HG03025 (cell line): Measurements from ENCODE around the gene TMEM9B.
"Not testable (repeated sequence)": the region's sequence is repeated elsewhere in the genome, so short reads cannot be mapped to it uniquely, and the experiment has no call there.

Source experiments
- ATAC-seq: cut with Tn5 transposase; IDR thresholded peaks from one replicate; pipeline ENCODE4 v1.9.1; 2021; ENCODE audit warnings: mild to moderate bottlenecking, moderate library complexity; ENCODE audit not compliant: unreplicated experiment, low FRiP score

Gene TMEM9B

DNA sequence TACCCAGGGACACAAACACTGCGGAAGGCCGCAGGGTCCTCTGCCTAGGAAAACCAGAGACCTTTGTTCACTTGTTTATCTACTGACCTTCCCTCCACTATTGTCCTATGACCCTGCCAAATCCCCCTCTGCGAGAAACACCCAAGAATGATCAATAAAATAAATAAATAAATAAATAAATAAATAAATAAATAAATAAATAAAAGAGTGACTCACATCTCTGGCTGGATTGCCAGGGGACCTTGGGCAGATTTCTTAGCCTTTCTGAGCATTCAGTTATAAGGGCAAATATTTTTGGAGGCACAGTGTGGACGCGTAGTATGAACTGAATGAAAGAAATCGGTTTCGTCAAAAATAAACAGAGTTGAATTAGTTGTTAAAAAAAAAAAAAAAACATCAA lies 15.1 kb upstream of the TMEM9B start:
- not testable (repeated sequence) for ATAC-seq

DNA sequence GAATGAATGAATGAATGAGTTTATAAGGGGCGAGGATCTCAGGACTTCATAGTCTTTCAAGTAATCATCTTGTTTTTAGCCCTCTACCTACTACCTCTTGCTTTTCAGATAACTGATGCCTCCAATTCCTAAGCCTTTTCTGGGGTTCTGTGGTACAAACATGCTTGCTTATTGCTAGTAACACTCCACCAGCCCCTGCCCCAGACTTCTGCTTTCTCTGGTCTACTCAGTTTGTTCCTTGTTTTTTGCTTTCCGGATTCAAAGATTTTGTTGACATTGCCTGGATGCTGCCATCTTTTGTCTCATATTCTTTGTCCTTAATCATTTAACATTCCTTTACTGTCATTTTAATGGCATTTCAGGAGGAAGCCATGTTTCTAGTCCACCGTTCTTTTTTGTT lies 8.9 kb upstream of the TMEM9B start:
- no peak for ATAC-seq

DNA sequence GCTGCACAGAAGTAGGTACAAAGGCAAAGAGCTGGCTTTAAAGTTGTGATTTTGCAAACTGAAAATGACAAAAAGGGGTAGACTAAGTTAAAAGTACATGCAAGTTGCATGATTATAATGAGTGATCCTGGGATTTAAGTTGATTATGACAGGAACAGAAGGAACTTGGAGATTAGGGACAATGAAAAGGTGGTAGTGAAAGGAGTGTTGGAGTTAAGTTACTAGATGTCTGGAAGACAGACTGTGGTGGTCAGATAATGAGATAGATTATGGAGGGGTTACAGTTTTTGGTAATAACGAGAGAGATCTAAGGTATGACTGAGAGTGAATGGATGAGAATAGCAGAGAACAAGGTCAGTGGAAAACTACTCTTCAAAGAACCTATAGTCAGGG lies 7.7 kb upstream of the TMEM9B start:
- ATAC-seq = no peak

DNA sequence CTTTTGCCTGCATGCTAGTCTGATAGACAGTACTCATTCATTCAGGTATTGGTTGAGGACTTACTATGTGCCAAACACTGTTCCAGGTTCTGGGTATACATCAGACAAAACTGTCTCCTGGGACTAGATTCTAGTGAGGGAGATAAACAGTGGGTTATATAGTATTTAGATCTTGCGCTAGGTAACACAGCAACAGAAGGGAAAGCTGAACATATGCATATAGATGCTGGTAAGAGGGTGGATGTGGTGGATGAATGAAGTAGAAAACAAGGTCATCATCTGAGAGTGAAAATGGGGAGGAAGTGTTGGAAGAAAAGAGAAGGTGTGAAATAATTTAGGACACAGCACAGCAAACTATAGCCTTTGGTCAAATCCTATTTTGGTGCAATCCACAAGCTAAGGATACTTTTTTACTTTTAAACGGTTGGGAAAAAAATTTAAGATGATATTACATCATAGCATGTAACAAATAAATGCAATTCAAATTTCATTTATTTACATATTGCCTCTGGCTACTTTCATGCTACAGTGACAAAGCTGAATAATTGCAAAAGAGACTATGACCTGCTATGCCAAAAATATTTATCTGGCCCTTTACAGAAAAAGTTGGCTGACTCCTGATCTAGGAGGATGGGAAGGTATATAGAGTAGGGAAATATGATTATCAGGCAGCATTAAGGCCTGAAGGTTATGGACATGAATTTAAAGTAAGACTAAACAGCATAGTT lies 7.1 kb upstream of the TMEM9B start:
- ATAC-seq = no peak

DNA sequence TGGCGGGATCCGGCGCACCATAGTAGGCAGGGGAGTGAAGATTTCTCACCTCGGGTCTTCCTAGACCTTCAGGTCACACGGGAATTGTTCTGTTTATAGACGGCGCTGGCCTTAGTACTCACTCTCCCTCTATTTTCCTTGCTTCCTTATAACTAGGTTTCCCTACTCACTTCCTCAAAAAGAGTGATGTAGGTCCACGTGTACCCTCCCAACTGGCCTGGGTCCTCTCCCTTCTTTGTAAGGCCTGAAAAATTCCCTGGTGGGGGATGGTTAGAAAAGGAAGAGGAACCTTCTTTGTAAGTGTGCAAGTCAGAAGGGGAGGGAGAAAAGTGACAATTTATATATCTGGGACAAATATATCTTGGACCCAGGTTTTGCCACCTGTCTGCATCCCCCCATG lies 2.9 kb upstream of the TMEM9B start:
- no peak for ATAC-seq

DNA sequence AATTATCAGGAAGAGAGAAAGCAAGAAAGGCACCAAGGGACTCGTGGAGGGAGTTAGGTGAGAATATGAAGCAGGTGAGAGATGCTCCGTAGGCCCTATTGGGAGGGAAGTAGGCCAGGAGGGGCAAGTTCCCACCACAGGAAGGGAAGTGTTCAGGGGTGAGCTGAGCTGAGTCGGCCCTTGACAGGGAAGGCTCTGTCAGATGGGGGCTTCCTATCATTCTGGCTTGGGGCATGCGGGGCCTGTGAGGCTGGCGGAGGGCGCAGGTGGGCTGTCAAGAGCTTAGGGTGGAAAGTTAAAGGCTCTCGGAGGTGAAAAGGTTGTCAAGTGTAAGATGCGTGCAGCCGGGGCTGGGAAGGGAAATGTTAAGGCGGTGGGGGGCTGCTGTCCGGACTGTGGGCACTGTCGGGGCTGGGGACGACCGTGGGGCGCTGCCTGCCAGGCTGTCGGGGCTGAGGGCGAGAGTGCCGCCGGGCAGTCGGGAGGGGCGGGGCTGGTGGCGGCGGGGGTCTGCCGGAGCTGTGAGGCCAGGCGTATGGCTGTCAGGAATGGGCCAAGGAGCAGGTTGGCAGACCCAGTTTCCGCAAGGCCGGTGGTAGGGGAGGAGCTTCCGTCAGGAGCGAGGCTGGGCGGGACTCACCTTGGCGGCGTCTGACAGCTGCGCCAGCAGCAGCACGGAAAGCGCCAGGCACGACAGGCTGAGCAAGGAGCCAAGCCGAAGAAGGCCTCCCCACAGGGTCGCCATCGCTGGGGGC lies 496 bp downstream of the TMEM9B start:
- peak; percentile 71 for ATAC-seq

DNA sequence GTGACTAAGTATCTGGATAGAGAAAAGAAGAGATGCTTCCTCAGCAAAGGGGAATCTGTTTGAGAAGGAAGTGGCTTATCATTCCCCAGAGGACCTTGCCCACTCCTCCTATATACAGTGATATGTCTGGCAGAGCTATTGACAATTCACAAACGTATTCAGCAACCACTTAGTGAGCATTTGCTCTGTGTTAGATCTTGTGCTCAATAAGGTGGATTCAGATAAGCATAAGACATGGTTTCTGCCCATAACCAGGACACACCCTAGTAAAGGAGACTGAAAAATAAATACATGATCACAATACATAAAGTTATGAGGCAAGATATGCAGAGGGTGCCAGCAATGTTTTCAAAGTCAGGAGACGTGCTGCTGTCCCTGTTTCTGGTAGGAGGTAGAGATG lies 1.4 kb downstream of the TMEM9B start:
- no peak for ATAC-seq

DNA sequence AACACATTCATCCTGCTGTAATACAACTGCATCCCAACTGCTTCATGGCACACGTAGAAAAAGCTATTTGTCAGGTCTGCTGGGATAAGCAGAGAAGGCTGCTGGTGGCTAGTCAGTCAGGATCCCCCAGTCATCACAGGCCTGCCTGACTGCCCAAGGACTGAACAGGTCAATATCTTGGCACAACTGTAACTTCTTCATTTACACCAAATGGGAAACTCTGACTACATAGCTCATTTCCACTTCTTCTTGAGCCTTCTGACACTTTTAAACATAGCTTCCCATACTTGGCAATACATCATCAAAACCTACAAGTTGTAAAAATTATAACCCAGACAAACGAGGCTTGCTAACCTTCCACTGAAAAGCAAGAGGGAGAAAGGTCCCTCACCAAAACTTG lies 2.8 kb downstream of the TMEM9B start:
- no peak for ATAC-seq

DNA sequence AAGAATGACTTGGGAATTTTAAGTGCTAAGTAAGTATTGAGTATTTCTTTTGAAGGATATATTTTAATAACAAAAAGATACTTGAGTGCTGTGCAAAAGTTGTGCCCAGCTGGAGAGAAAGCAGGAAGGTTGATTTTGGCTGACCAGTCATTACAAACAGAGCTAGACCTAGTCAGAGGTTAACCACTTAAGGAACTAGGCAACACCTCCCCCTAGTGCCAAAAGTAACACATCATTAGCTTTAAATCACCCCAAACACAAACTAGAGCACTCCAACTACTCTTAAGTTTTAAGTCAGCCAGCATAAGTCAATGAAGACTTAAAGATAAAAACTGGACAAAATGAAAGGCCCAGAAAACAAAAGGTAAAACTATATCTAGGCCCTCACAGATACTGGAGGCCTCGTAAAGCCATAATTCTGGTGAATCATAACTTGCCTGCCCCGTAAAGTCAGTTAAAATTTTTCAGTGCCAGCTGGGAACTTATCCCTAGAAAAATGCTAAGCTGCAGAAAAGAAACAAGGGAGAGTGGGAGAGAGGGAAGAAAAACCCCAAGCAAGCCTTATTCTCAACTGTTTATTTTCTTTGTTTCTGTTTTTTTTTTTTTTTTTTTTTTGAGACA lies 4.6 kb downstream of the TMEM9B start:
- ATAC-seq = no peak

DNA sequence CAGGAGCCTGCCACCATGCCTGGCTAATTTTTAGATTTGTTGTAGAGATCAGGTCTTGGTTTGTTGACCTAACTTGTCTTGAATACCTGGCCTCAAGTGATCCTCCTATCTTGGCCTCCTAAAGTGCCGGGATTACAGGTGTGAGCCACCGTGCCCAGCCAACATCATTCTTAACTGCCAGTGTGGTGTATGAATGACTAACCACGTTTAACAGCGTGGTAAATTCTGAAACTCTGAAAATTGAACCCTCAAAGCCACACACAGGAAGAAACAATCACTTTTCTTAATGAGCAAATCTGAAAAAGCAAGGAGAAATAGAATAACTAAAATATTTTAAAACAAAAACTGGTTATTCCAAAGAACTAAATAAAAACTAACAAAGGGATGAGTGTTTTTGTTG lies 7.4 kb downstream of the TMEM9B start:
- no peak for ATAC-seq

DNA sequence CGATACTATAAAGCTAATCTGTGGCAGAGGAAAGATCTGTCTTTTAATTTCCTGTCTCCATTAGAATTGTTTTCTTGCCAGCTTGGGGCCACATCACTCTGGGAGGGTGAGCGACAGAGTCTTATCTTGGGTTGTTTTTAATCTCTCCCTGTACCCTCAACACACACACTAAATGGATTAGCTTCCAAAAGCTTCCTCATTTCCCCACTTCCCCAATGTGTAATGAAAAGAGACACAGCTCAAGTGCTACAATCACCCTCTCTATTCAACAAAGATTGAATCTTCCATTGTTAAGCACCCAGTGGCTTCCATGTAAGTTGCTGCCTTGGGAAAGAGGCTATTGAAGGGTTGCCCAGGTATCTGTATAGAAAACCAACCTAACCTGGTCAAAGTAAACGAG lies 15.4 kb downstream of the TMEM9B start:
- no peak for ATAC-seq

DNA sequence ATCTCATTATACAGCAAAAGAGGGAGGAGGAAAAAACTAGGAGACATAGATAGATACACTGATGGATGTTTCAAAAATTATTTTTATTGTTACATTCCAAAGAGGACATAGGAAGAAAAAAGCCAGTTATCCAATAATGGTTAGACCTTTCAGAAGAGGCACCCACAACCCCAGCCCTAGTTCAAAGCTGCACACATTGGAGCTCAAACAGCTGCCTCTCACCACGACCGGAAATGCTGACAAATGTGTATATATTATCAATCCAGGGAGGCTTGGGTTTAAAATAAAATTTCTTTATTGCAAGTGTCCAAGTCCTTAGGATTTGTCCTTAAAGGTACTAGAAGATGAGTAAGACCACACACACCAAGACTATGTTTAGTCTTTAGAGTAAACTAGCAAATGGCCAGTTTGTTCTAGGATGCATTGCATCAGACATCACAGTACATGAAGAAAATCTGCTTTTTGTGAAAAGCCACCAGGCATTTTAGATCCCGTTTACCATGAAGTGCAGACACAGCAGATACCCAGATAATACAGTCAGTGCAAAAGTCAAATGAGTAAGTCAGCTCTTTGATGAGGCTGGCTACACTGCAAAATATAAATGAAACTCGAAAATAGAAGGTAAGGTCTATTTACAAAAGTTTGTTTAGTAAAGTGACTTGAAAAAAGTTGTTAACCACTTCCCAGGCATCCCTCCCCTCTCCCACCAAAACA lies 16.9 kb downstream of the TMEM9B start:
- ATAC-seq = no peak

DNA sequence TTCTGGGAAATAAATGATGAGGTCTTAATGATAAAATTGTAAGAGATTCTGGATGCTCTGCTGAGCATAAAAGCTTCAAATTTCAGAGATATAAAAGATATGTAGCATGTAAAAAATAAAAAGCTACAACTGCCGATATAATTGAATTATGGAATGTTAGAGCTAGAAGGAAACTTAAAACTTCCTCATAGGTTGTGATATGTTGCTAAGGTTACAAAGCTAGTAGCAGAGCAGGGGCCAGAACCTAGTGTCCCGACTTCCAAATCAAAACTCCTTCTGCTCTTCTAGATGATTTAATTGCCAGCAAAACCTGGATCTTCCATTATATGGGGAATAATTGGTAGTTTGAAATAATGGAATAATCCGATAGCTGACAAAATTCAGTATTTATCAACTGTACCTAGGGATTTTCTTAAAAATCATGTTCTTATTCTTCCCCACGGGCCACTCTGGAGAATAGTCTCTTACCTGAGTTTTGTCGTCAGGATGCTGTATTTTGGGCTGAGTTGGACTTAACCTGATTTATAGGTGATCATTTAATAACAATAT lies 21.6 kb downstream of the TMEM9B start, which contains the start of gene ASCL3:
Gene ASCL3 (minus strand): TSS at position 499 of the 549 bp plus-strand sequence. CDS start 4,855 bp downstream, outside the sequence.
- ATAC-seq = no peak

DNA sequence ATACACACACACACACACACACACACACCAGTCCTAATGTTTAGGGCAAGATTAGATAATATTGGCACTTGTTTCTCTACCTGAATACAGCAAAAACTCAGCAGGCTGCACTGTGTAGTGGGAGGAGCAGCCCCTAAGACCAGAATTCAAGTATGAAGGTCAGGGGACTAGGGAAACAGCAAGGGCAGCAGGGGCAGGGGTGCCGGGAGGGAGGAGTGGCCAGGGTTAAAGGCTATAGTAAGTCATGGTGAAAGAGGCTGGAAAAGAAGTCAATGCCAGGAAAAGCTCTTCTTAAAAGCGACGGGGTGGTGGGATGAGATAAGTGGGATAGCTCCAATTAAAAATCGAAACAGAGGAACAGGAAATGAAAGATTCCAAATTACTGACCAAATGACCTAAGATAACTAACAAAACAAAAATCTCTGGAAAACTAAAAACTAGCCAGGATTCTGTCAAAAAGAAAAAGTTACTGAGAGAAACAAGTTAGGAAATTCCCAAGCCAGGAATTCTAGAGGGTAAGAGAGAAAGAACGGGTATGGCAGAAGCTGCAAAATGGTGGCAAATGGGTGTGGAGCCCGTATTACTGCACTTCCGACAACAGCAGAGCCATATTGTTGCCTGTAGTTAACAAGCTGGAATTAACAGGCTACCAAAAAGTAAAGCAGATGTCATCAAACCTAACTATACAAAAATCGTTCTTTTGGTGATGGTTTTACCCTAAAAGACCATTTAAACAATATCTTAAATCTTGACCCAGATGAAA lies 22.7 kb downstream of the TMEM9B start:
- ATAC-seq = no peak

DNA sequence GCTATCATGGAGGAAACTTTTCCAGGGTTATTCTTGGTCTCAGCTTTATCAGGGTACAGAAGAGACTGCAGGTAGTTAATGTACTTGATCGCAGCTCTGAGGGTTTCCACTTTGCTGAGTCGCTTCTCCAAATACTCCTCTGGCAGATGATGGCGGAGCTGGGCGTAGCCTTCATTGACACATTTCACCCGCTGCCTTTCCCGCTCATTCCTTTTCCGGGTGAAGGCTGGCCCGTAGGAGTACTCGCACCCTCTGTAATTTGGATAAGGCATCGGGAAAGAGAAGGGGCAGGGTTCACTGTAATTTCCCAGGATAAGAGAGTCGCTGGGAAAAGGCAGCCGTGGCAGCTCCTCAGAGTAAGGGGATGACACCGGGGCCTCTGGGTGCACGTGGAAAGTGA lies 26.6 kb downstream of the TMEM9B start:
- ATAC-seq = no peak

DNA sequence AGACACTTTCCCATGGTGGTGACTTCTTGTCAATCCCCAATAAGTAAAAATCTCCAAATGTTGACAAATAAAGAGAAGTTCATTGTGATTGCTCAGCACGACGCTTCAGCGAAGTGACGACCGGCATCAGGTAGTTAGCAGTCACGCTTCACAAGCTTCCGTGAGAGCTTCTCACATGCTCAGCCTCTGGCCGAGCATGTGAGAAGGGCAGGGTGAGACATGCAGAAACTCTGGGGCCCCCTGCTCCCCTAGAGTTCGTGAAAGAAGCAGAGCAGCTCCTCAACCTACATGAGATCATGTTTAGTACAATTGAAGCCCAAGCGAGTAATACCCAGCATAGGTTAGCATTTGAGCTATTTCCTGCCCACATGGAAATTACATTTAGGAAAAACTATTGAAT lies 27.1 kb downstream of the TMEM9B start:
- ATAC-seq = no peak

DNA sequence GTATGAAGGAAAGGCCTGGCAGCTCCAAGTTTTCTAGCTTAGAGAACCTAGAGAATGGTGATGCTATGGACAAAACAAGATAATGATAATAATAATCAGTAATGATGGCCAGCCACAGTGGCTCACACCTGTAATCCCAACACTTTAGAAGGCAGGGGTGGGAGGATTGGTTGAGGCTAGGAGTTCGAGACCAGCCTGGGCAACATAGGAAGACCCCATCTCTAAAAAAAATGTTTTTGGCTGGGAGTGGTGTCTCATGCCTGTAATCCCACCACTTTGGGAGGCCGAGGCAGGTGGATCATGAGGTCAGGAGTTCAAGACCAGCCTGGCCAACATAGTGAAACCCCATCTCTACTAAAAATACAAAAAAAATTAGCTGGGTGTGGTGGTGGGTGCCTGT lies 28.5 kb downstream of the TMEM9B start:
- not testable (repeated sequence) for ATAC-seq

DNA sequence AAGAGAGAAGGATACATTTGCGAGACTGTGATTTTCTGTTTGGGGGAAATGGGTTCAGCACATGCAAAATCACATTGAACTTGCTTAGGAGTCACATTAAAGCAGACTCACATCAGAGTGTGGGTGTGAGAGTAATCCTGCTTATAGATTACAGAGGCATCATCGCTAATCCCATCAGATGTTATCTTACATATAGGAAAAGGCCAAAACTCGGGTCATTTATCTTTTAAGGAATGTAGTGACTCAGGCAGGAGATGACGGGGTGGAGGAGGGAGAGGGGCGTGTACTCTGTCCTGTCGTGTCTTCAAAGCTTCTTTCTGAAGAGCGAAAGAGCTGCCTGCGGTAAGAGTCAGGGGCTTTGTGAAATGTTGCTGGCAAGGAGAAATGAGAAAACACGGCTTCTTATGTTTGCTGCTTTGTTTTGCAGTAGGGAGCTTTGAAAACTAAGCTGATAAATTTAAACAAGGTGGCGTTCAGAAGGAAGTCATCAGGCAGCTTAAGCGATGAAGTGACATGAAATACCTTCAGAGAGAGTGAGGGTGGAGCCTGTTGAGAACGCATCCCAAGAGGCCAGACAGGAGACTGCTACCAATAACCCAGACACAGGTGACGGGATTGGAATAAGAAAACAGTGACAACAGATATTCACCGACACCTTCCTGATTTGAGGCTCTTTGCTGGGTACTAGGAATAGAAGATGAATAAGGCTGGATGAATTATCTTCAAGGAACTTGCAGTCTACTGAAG lies 29.3 kb downstream of the TMEM9B start:
- no peak for ATAC-seq

DNA sequence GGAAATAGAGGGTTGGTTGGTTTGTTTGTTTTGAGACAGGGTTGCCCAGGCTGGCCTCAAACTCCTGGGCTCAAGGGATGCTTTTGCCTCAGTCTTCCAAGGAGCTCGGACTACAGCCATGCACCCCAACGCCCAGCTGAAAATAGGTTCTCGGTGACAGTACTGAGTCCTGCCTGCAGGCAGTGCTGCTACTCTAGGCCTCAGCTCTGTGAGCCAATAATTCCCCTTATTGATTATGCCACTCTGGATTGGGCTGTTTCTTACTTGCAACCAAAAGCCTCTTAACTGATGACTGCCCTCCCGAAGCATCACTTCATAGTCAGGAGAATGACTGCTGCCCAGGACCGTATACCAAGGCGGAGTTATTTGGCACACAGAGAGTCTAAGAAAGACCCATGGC lies 30.3 kb downstream of the TMEM9B start:
- ATAC-seq = no peak
